HepG2 (cell line): ENCODE data around the gene BMF. TPM values are rescaled to one million over a fixed set of nuclear protein-coding genes. Genes with fewer than 3 reads are reported as not detected.

Experiments used
- ATF2 ChIP-seq: sonication (generic); formaldehyde crosslinking; IDR thresholded peaks from 2 replicates; pipeline ENCODE4 v1.4.0; 2020; ENCODE audit warnings: missing genetic modification reagents
- BCL6 ChIP-seq: IDR thresholded peaks from 2 replicates; pipeline ENCODE4 v1.6.1; 2016; ENCODE audit warnings: missing genetic modification reagents, missing compliant biosample characterization
- CREBL2 ChIP-seq: sonication (generic); formaldehyde crosslinking; IDR thresholded peaks from 2 replicates; pipeline ENCODE4 v1.8.1; 2023; ENCODE audit warnings: missing genetic modification reagents, mild to moderate bottlenecking, borderline replicate concordance
- EEA1 ChIP-seq: sonication (generic); formaldehyde crosslinking; IDR thresholded peaks from 2 replicates; pipeline ENCODE4 v1.5.1; 2020; ENCODE audit warnings: mild to moderate bottlenecking, missing genetic modification reagents, borderline replicate concordance
- ETV5 ChIP-seq: IDR thresholded peaks from 2 replicates; pipeline ENCODE4 v1.6.1; 2018; ENCODE audit warnings: missing biosample characterization, missing genetic modification reagents, inconsistent platforms, borderline replicate concordance
- HIVEP1 ChIP-seq: sonication (generic); formaldehyde crosslinking; IDR thresholded peaks from 2 replicates; pipeline ENCODE4 v1.4.0; 2020; ENCODE audit warnings: mild to moderate bottlenecking, missing genetic modification reagents
- JDP2 ChIP-seq: sonication (generic); formaldehyde crosslinking; IDR thresholded peaks from 2 replicates; pipeline ENCODE4 v1.8.1; 2022; ENCODE audit warnings: missing genetic modification reagents, borderline replicate concordance
- KDM4B ChIP-seq: sonication (generic); formaldehyde crosslinking; IDR thresholded peaks from 2 replicates; pipeline ENCODE4 v1.4.0; 2020; ENCODE audit warnings: missing genetic modification reagents
- NCOR1 ChIP-seq: fragments of 200-600 bp; sonication (generic); IDR thresholded peaks from 2 replicates; pipeline ENCODE4 v1.7.0; 2017; ENCODE audit warnings: antibody characterized with exemption, low read length, borderline replicate concordance
- NFKB2 ChIP-seq: sonication (generic); formaldehyde crosslinking; IDR thresholded peaks from 2 replicates; pipeline ENCODE4 v1.4.0; 2020; ENCODE audit warnings: missing genetic modification reagents, borderline replicate concordance
- ONECUT2 ChIP-seq: sonication (generic); formaldehyde crosslinking; IDR thresholded peaks from 2 replicates; pipeline ENCODE4 v1.4.0; 2020; ENCODE audit warnings: missing genetic modification reagents
- RBFOX2 ChIP-seq: fragments of 200-400 bp; formaldehyde crosslinking; IDR thresholded peaks from 2 replicates; pipeline ENCODE4 v1.6.1; 2017; ENCODE audit warnings: low read depth, mild to moderate bottlenecking, low read length
- RELA ChIP-seq: sonication (generic); formaldehyde crosslinking; IDR thresholded peaks from 2 replicates; pipeline ENCODE4 v1.4.0; 2020; ENCODE audit warnings: missing genetic modification reagents
- SALL1 ChIP-seq: sonication (generic); formaldehyde crosslinking; IDR thresholded peaks from 2 replicates; pipeline ENCODE4 v1.8.0; 2022; ENCODE audit warnings: mild to moderate bottlenecking, missing genetic modification reagents
- THAP11 ChIP-seq: IDR thresholded peaks from 2 replicates; pipeline ENCODE4 v1.6.1; 2016; ENCODE audit warnings: missing biosample characterization, missing genetic modification reagents
- ZBTB38 ChIP-seq: sonication (generic); formaldehyde crosslinking; IDR thresholded peaks from 2 replicates; pipeline ENCODE4 v1.5.1; 2020; ENCODE audit warnings: mild to moderate bottlenecking, missing genetic modification reagents
- ZFP91 ChIP-seq: sonication (generic); formaldehyde crosslinking; IDR thresholded peaks from 2 replicates; pipeline ENCODE4 v1.9.0; 2022; ENCODE audit warnings: missing genetic modification reagents, mild to moderate bottlenecking, borderline replicate concordance
- ZNF616 ChIP-seq: sonication (generic); formaldehyde crosslinking; IDR thresholded peaks from 2 replicates; pipeline ENCODE4 v1.5.0; 2020; ENCODE audit warnings: low read depth, mild to moderate bottlenecking, missing genetic modification reagents
- ZNF639 ChIP-seq: conservative IDR thresholded peaks from 2 replicates; pipeline ENCODE4 v1.6.1; 2018; ENCODE audit warnings: missing genetic modification reagents
- ZSCAN25 ChIP-seq: sonication (generic); formaldehyde crosslinking; IDR thresholded peaks from 2 replicates; pipeline ENCODE4 v1.8.0; 2022; ENCODE audit warnings: mild to moderate bottlenecking, missing genetic modification reagents
- polyA plus RNA-seq, 8 experiments: library from polyadenylated mRNA; depleted of rRNA in 3 of 8; stranded (reverse) in 7 of 8; unstranded in 1 of 8; fragments of >200 nt; fragmentation: Illumina TruSeq in 4 of 8; extraction: Trizol in 4 of 8; gene quantifications; 2 replicates each; pipeline versions ENCODE4 v1.2.1 to v1.2.3, GENCODE V29; 2011 to 2016; ENCODE audit warnings: low read depth in 4 of 8, missing spikeins in 1 of 8, mixed read lengths in 1 of 8; ENCODE audit not compliant: insufficient read depth in 1 of 8
- total RNA-seq, 5 experiments: library from RNA; depleted of rRNA; stranded (reverse); fragments of >200 nt; fragmentation: Illumina TruSeq; extraction: Trizol; gene quantifications; 2 replicates each; pipeline ENCODE4 v1.2.3, GENCODE V29; 2016; ENCODE audit warnings: low read depth in 1 of 5
- TF ChIP-seq, protein P1 (sequence below): IDR thresholded peaks from 2 replicates; pipeline ENCODE4 v1.6.1; 2016; ENCODE audit warnings: mild to moderate bottlenecking, missing biosample characterization, missing genetic modification reagents
- TF ChIP-seq, protein P2 (sequence below): sonication (generic); formaldehyde crosslinking; IDR thresholded peaks from 2 replicates; pipeline ENCODE4 v1.4.0; 2020; ENCODE audit warnings: missing genetic modification reagents
- TF ChIP-seq, protein P3 (sequence below): sonication (generic); formaldehyde crosslinking; IDR thresholded peaks from 2 replicates; pipeline ENCODE4 v1.4.0; 2020; ENCODE audit warnings: missing genetic modification reagents

Gene BMF
- total and polyA plus RNA-seq, 2 of the 13 experiments (the other 11 are each of a cell fraction or from before 2014, with no cell fraction given): 8.7 to 15.9 TPM

GRCh38 chr15:40069178-40070165 lies 39.2 kb downstream of the BMF start (continued):
- 0 out of 2 replicates have a peak, but pooled peaks have one; percentile 13 for TF ChIP-seq HIVEP1 (CRISPR knock-in tag)
- TF ChIP-seq ETV5 (CRISPR knock-in tag): peak; percentile 32; the same call in 1 of the 2 replicates
- TF ChIP-seq, protein P1, sequence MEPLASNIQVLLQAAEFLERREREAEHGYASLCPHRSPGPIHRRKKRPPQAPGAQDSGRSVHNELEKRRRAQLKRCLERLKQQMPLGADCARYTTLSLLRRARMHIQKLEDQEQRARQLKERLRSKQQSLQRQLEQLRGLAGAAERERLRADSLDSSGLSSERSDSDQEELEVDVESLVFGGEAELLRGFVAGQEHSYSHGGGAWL (CRISPR knock-in tag): peak; percentile 22; the same call in 1 of the 2 replicates
- TF ChIP-seq KDM4B: 0 out of 2 replicates have a peak, but pooled peaks have one; percentile 26
- TF ChIP-seq THAP11 (CRISPR knock-in tag): peak; percentile 29; the same call in 1 of the 2 replicates
- 0 out of 2 replicates have a peak, but pooled peaks have one; percentile 20 for TF ChIP-seq ZNF639 (CRISPR knock-in tag)
- TF ChIP-seq CREBL2: 0 out of 2 replicates have a peak, but pooled peaks have one; percentile 46
- peak; percentile 38; the same call in 1 of the 2 replicates for TF ChIP-seq NFKB2
- peak; percentile 59 for TF ChIP-seq SALL1 (CRISPR knock-in tag)
- 0 out of 2 replicates have a peak, but pooled peaks have one; percentile 36 for TF ChIP-seq ZBTB38 (CRISPR knock-in tag)
- TF ChIP-seq NCOR1: peak; percentile 29; the same call in 1 of the 2 replicates
- 0 out of 2 replicates have a peak, but pooled peaks have one; percentile 37 for TF ChIP-seq EEA1
- peak; percentile 46; the same call in 1 of the 2 replicates for TF ChIP-seq ATF2 (CRISPR knock-in tag)
- no peak; the same call in 1 of the 2 replicates for TF ChIP-seq ZSCAN25 (CRISPR knock-in tag)
- peak; percentile 53; the same call in 1 of the 2 replicates for TF ChIP-seq ZFP91 (CRISPR knock-in tag)
- TF ChIP-seq JDP2 (CRISPR knock-in tag): no peak
- TF ChIP-seq BCL6 (CRISPR knock-in tag): peak; percentile 72
- TF ChIP-seq ZNF616 (CRISPR knock-in tag): 0 out of 2 replicates have a peak, but pooled peaks have one; percentile 48
- TF ChIP-seq, protein P2, sequence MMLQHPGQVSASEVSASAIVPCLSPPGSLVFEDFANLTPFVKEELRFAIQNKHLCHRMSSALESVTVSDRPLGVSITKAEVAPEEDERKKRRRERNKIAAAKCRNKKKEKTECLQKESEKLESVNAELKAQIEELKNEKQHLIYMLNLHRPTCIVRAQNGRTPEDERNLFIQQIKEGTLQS (CRISPR knock-in tag): no peak
- TF ChIP-seq ONECUT2 (CRISPR knock-in tag): peak; percentile 84
- TF ChIP-seq RELA (CRISPR knock-in tag): no peak
- TF ChIP-seq, protein P3, sequence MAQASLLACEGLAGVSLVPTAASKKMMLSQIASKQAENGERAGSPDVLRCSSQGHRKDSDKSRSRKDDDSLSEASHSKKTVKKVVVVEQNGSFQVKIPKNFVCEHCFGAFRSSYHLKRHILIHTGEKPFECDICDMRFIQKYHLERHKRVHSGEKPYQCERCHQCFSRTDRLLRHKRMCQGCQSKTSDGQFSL (CRISPR knock-in tag): no peak
- TF ChIP-seq RBFOX2: peak; percentile 80
